CD14-positive monocyte (primary cell): Measurements from ENCODE around the gene SASH1. TPM values are rescaled to one million over a fixed set of nuclear protein-coding genes. Genes with fewer than 3 reads are reported as not detected.

Experiments used
- DNase-seq, 3 donors: peaks; one replicate each; pipeline ENCODE4 v3.0.0-alpha.2; 2011 to 2022
- H2AFZ ChIP-seq: 2 replicates; pipeline ENCODE4 v1.6.0; 2012; ENCODE audit warnings: mild to moderate bottlenecking, low read depth, low read length, inconsistent platforms; ENCODE audit not compliant: insufficient read depth, poor library complexity, severe bottlenecking
- H3K27ac ChIP-seq, 2 donors: 1 replicate in 1 of 2; 2 replicates in 1 of 2; pipeline ENCODE4 v1.5.1; 2012 to 2013; ENCODE audit warnings: low read length in 2 of 2, control low read depth in 1 of 2, inconsistent platforms in 1 of 2, low read depth in 1 of 2, mild to moderate bottlenecking in 1 of 2
- H3K27me3 ChIP-seq, 2 donors: one replicate each; pipeline versions ENCODE4 v1.6.0 to v1.6.1; 2011 to 2013; ENCODE audit warnings: low read length in 2 of 2; ENCODE audit not compliant: control insufficient read depth in 2 of 2, insufficient read depth in 2 of 2
- H3K36me3 ChIP-seq, 2 donors: replicated peaks in 1 of 2; 1 replicate in 1 of 2; 2 replicates in 1 of 2; pipeline versions ENCODE4 v1.5.1 to v1.6.1; 2012 to 2013; ENCODE audit warnings: low read length in 2 of 2, control low read depth in 1 of 2, inconsistent platforms in 1 of 2, mild to moderate bottlenecking in 1 of 2; ENCODE audit not compliant: insufficient read depth in 2 of 2, control insufficient read depth in 1 of 2
- H3K4me1 ChIP-seq, 2 donors: 1 replicate in 1 of 2; 2 replicates in 1 of 2; pipeline versions ENCODE4 v1.5.1 to v1.6.1; 2012 to 2013; ENCODE audit warnings: low read length in 2 of 2, control low read depth in 1 of 2, inconsistent platforms in 1 of 2, mild to moderate bottlenecking in 1 of 2, moderate library complexity in 1 of 2; ENCODE audit not compliant: insufficient read depth in 2 of 2, control insufficient read depth in 1 of 2
- H3K4me2 ChIP-seq: replicated peaks from 2 replicates; pipeline ENCODE3; 2012; ENCODE audit warnings: low read length, moderate library complexity, mild to moderate bottlenecking; ENCODE audit not compliant: poor library complexity, severe bottlenecking; ENCODE audit errors: extremely low read depth
- H3K4me3 ChIP-seq, 3 experiments: fragments of 200-600 bp in 1 of 3; sonication (generic) in 1 of 3; replicated peaks in 1 of 3; 1 replicate in 2 of 3; 2 replicates in 1 of 3; pipeline ENCODE4 v1.5.1; 2011 to 2013; ENCODE audit warnings: low read length in 3 of 3, mild to moderate bottlenecking in 3 of 3, control low read depth in 2 of 3, low read depth in 2 of 3, inconsistent platforms in 1 of 3, moderate library complexity in 1 of 3
- H3K79me2 ChIP-seq: 2 replicates; pipeline ENCODE4 v1.6.0; 2012; ENCODE audit warnings: mild to moderate bottlenecking, control low read depth, inconsistent platforms, low read length, moderate library complexity; ENCODE audit not compliant: insufficient read depth
- H3K9ac ChIP-seq: 2 replicates; pipeline ENCODE4 v1.6.0; 2017; ENCODE audit warnings: low read length, mild to moderate bottlenecking; ENCODE audit not compliant: insufficient read depth, poor library complexity, severe bottlenecking
- H3K9me3 ChIP-seq, 2 donors: replicated peaks in 1 of 2; 1 replicate in 1 of 2; 2 replicates in 1 of 2; pipeline versions ENCODE4 v1.5.1 to v1.6.1; 2012 to 2013; ENCODE audit warnings: low read length in 2 of 2, control low read depth in 1 of 2; ENCODE audit not compliant: control insufficient read depth in 1 of 2, insufficient read depth in 1 of 2
- H4K20me1 ChIP-seq: 2 replicates; pipeline ENCODE4 v1.6.0; 2012; ENCODE audit warnings: mild to moderate bottlenecking, low read length, control low read depth, moderate library complexity; ENCODE audit not compliant: insufficient read depth
- H3K27ac Mint-ChIP-seq, 7 donors: one replicate each; pipeline ENCODE4 v1.8.0; 2020; ENCODE audit warnings: mild to moderate bottlenecking in 7 of 7, mixed read lengths in 7 of 7, moderate library complexity in 6 of 7, inconsistent platforms in 2 of 7
- H3K27me3 Mint-ChIP-seq, 3 donors: one replicate each; pipeline ENCODE4 v1.8.0; 2021 to 2022; ENCODE audit warnings: low read depth in 3 of 3, mild to moderate bottlenecking in 3 of 3, mixed read lengths in 3 of 3, moderate library complexity in 3 of 3, inconsistent platforms in 1 of 3
- H3K36me3 Mint-ChIP-seq, 2 donors: one replicate each; pipeline ENCODE4 v1.8.0; 2020; ENCODE audit warnings: mixed read lengths in 2 of 2, inconsistent platforms in 1 of 2, mild to moderate bottlenecking in 1 of 2
- H3K4me1 Mint-ChIP-seq: one replicate; pipeline ENCODE4 v1.8.0; 2020; ENCODE audit warnings: mild to moderate bottlenecking, mixed read lengths
- H3K4me3 Mint-ChIP-seq, 2 donors: one replicate each; pipeline ENCODE4 v1.8.0; 2020; ENCODE audit warnings: mild to moderate bottlenecking in 2 of 2, mixed read lengths in 2 of 2, moderate library complexity in 1 of 2
- H3K9me3 Mint-ChIP-seq, 7 donors: one replicate each; pipeline ENCODE4 v1.8.0; 2020 to 2022; ENCODE audit warnings: mixed read lengths in 7 of 7, mild to moderate bottlenecking in 6 of 7, moderate library complexity in 6 of 7, inconsistent platforms in 2 of 7
- WGBS: methylation state at CpG from one replicate; pipeline ENCODE4 v1.1.5; 2013; ENCODE audit warnings: missing lambda C conversion rate; ENCODE audit not compliant: insufficient coverage; 5-methylcytosine and 5-hydroxymethylcytosine counted together
- intact Hi-C, 2 donors: fragments of 100-400 bp; cut with micrococcal nuclease; formaldehyde crosslinking; loops; one replicate each; pipeline versions ENCODE4 v1.15.0 to v1.15.1; 2023
- polyA plus RNA-seq, 3 donors: library from polyadenylated mRNA; depleted of rRNA in 1 of 3; unstranded in 2 of 3; stranded (reverse) in 1 of 3; fragments of 300-500 nt in 2 of 3; fragments of >200 nt in 1 of 3; fragmentation: Illumina TruSeq in 2 of 3; gene quantifications; 1 replicate in 2 of 3; 2 replicates in 1 of 3; pipeline ENCODE4 v1.2.3, GENCODE V29; 2012 to 2021
- TF ChIP-seq, protein P1 (sequence below): fragments of 200-600 bp; IDR thresholded peaks from one replicate; pipeline ENCODE4 v1.8.0; 2022; ENCODE audit warnings: antibody characterized with exemption, mild to moderate bottlenecking

SASH1 gene
- polyA plus RNA-seq, 3 donors: 0.90 to 5.1 (median 4.7) TPM

DNA sequence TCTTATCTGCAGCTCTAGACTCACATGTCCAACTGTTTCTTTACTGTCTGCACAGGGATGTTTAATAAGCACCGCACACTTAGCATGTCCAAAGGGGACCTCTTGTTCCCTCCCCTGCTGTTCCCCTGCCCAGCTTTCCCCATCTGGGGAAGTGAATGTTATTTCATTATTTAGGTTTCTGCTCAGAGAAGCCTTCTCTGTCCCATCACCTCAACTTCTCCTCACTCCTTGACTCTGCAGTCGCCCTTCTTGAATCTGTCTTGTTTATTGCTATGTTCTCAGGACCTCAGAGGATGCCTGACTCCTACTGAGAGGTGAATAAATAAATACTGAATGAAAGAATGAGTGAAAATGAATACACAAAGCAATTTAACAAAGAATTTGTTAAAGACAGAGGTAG is 121.0 kb downstream of the SASH1 start:
- H4K20me1 ChIP-seq: no peaks in the 10 kb centered on the region
- no peak overlapping the region for H3K4me3 ChIP-seq
- H3K27ac Mint-ChIP-seq: no peak overlapping the region
- H3K4me1 Mint-ChIP-seq: peaks cover 24% of the 10 kb centered on the region
- H3K9me3 ChIP-seq: no peaks in the 10 kb centered on the region
- H3K4me2 ChIP-seq: no peak overlapping the region
- H3K4me1 ChIP-seq: peaks cover 0 to 8% of the 10 kb centered on the region in 2 donors
- H3K36me3 Mint-ChIP-seq: peaks cover 0 to 2% of the 10 kb centered on the region in 2 donors
- no peaks in the 10 kb centered on the region for H3K36me3 ChIP-seq
- TF ChIP-seq, protein P1, sequence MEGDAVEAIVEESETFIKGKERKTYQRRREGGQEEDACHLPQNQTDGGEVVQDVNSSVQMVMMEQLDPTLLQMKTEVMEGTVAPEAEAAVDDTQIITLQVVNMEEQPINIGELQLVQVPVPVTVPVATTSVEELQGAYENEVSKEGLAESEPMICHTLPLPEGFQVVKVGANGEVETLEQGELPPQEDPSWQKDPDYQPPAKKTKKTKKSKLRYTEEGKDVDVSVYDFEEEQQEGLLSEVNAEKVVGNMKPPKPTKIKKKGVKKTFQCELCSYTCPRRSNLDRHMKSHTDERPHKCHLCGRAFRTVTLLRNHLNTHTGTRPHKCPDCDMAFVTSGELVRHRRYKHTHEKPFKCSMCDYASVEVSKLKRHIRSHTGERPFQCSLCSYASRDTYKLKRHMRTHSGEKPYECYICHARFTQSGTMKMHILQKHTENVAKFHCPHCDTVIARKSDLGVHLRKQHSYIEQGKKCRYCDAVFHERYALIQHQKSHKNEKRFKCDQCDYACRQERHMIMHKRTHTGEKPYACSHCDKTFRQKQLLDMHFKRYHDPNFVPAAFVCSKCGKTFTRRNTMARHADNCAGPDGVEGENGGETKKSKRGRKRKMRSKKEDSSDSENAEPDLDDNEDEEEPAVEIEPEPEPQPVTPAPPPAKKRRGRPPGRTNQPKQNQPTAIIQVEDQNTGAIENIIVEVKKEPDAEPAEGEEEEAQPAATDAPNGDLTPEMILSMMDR: no peak
- H3K9me3 Mint-ChIP-seq: no peaks in the 10 kb centered on the region
- no peak for DNase-seq
- H3K27ac ChIP-seq: no peak overlapping the region
- H3K4me3 Mint-ChIP-seq: no peak overlapping the region
- peaks cover 5 to 11% (median 8%) of the 10 kb centered on the region in 3 donors for H3K27me3 Mint-ChIP-seq
- H3K79me2 ChIP-seq: no peaks in the 10 kb centered on the region
- WGBS: no CpG with 5 or more reads among the region's 2 CpGs
- intact Hi-C loops: loop anchor here (1.0 to 10.0 kb wide), 3 partner anchors 286 to 319 kb away; no protein-coding TSS in a partner anchor
- H3K9ac ChIP-seq: no peak overlapping the region
- H2AFZ ChIP-seq: no peak overlapping the region
- H3K27me3 ChIP-seq: peaks cover 0 to 2% of the 10 kb centered on the region in 2 donors

DNA sequence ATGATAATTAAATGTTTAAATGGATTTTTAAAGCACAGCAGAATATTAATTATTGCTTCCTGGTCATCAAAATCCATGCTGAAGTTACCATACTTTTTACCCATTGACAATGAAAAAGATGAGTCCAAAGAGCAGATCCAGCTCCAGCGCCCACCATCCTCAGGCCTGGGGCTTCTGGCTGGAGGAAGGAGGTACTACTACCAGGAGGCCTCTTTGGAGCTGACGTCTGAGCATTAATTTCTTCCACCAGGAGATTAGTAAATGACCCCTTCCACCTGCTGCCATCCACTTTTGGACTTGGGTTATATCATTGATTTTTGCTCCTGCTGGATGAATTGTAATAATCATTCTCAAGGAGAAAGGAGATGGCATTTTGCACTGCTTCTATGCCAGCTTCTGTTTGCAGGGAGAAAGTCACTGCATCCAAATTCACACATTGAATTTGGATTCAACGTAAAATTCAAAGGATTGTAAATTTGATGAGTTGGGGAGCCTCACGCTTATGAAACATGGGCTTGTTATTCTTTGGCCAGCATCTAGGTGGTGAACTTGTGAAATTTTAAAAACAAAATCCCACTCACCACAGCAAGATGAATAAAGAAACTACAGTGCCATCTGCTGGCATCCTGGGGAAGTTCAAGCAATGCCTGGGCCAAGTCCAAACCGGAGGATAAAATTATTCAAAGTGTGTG is 121.8 kb downstream of the SASH1 start:
- no peak overlapping the region for H3K4me3 Mint-ChIP-seq
- 0% methylated on average over 1 of the region's 5 CpGs for WGBS
- peaks cover 3 to 11% (median 5%) of the 10 kb centered on the region in 3 donors for H3K27me3 Mint-ChIP-seq
- H3K4me1 Mint-ChIP-seq: peaks cover 24% of the 10 kb centered on the region
- H4K20me1 ChIP-seq: no peaks in the 10 kb centered on the region
- no peak overlapping the region for H2AFZ ChIP-seq
- intact Hi-C loops: loop anchor here (1.0 to 10.0 kb wide), 3 partner anchors 287 to 320 kb away; no protein-coding TSS in a partner anchor
- H3K36me3 ChIP-seq: no peaks in the 10 kb centered on the region
- H3K27ac ChIP-seq: no peak overlapping the region
- no peaks in the 10 kb centered on the region for H3K9me3 Mint-ChIP-seq
- H3K27ac Mint-ChIP-seq: peak overlapping the region in 1 of 7 donors; percentile 51
- H3K4me1 ChIP-seq: peaks cover 0 to 8% of the 10 kb centered on the region in 2 donors
- H3K4me3 ChIP-seq: no peak overlapping the region
- no peak overlapping the region for H3K9ac ChIP-seq
- H3K79me2 ChIP-seq: no peaks in the 10 kb centered on the region
- TF ChIP-seq, protein P1: peak; percentile 94
- DNase-seq: peak; percentile 19 to 50 (median 46)
- no peaks in the 10 kb centered on the region for H3K36me3 Mint-ChIP-seq
- no peaks in the 10 kb centered on the region for H3K9me3 ChIP-seq
- H3K27me3 ChIP-seq: peaks cover 0 to 2% of the 10 kb centered on the region in 2 donors
- H3K4me2 ChIP-seq: no peak overlapping the region
